ENCODE measurements around the gene SORCS2.

Gene SORCS2

DNA sequence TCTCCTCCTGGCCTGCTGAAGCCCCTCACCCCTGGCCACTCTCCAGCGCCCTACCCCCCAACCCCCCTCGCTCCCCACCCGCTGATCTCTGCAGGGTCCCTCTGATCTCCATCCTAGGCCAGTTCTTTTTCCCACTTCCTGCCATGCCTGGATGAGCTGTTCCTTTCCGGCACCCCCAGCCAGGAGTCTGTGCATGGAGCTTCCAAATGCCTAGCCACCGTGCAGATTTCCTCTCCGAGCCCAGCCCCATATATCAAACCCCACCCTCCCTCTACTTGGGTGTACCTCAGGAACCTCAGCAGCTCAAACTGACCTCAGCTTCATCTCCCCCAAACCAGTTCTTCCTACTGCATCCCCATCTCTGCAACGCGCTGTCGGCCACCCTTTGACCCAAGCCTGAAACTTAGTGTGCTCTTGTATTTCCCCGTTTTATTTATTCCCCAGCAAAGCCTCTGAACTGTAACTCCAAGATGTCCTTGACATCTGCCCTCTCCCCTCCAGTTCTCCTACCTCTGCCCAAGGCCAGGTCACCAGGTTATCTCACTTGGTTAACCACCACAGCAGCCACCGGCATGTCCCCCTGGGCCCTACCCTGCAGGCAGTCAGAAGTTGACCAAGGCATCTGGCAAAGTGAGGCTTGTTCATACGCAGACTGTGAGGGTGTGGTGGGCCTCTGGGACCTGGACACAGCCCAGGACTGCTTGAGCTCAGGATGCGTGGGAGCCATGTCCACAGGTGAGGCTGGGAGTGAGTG is 437.3 kb downstream of the SORCS2 start:
- H3K27ac Mint-ChIP-seq: no peak overlapping the region
- H3K4me3 Mint-ChIP-seq: no peak overlapping the region
- peaks cover 9% of the 10 kb centered on the region for H3K9me3 Mint-ChIP-seq
- peaks cover 31% of the 10 kb centered on the region for H3K4me1 Mint-ChIP-seq (ENCODE audit: low read depth)
- H3K36me3 Mint-ChIP-seq (ENCODE audit: low read depth): no peaks in the 10 kb centered on the region
- intact Hi-C loops (cut with micrococcal nuclease): no loop called here
- H3K27me3 Mint-ChIP-seq: peaks cover 51% of the 10 kb centered on the region

DNA sequence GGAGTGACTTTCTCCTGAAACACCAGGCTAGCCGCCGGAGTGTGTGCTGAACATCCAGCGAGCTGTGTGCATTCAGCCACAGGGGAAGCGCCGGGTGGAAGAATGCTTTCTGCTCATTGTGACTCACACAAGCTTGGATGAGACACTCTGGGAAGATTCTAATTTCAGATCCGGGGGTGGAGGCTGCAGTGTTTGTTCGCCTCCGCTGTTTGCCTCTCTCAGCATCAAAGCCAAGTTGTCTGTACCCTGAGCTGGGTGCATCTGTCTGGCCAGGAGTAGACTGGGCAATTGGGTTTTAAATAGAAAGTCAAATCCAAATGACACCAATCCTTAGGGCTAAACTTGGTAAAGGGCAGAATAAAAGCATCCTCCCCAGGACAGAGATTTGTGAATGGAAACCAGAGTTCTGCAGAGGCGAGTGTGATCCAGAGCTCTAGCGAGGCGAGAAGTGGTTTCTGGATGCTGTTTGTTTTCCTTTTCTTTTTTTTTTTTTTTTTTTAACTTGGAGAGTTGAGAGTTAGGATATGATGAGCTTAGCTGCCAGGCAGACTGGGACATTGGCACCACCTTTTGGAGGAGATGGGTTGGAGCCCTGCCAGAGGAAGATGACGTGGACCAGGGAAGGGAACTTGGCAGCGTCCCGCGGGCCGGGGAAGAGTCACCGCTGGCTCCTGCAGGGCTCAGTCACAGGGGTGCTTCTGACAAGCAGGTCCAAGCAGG is 438.4 kb downstream of the SORCS2 start:
- peaks cover 9% of the 10 kb centered on the region for H3K9me3 Mint-ChIP-seq
- no peaks in the 10 kb centered on the region for H3K36me3 Mint-ChIP-seq (ENCODE audit: low read depth)
- no peak overlapping the region for H3K27ac Mint-ChIP-seq
- intact Hi-C loops (cut with micrococcal nuclease): no loop called here
- H3K4me3 Mint-ChIP-seq: no peak overlapping the region
- peaks cover 47% of the 10 kb centered on the region for H3K27me3 Mint-ChIP-seq
- H3K4me1 Mint-ChIP-seq (ENCODE audit: low read depth): peaks cover 42% of the 10 kb centered on the region

DNA sequence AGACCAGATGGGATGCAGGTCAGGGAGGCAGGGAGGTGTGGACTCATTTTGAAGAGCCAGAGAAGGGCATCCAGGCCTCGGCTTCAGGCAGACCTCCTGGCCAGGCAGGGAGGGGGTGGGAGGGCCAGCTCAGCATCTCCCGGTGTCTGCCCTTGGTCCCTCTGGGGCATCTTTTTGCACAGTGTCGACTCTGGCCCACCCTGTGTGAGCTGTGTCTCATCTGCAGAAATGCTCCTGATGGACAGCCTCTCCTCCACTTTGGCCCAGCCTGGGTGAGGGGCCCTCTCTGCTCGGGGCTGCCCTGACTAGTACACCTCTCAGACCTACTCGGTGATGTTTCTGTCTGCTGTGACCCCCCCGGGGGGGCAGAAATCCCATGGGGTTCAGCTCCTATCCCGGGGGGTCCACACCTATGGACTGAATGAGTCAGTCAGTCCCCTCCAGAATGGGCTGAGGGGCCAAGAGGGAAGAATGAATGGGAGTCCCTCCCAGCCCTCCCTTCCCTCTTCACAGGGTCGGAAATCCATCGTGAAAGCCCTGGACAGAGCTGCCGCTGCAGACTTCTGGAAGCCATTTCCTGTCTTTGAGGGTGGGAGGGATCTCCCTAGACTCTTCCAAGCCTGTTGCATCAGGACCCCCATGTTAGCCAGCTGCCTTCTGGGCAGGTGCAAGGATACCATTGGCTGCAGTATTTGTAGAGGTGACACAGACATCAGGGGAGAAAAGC is 439.1 kb downstream of the SORCS2 start:
- Mint-ChIP-seq H3K4me3 (no peak overlapping the region), H3K36me3 (ENCODE audit: low read depth) (no peaks in the 10 kb centered on the region), H3K9me3 (peaks cover 9% of the 10 kb centered on the region), H3K27me3 (peaks cover 49% of the 10 kb centered on the region), H3K4me1 (ENCODE audit: low read depth) (peaks cover 48% of the 10 kb centered on the region), H3K27ac (no peak overlapping the region)
- intact Hi-C loops (cut with micrococcal nuclease): no loop called here

DNA sequence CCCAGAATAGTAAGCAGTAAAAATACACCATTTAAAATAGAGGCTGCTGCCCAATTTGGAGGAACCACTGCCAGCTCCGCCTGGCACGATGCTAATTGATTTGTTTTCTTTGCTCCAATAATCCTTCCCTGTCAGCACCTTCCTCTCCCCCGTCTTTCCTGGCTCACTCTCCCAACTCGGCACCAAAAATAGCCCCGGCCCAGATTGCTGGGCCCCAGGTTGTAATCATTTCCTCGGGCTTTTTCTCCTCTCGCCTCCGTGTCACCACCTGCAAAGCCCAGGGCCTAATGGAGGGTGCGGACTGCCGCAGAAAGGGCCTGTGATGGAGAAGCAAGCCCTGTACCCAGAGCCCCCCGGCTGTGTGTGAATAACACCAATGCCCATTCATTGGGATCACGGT is 440.0 kb downstream of the SORCS2 start:
- Mint-ChIP-seq H3K9me3 (peaks cover 9% of the 10 kb centered on the region), H3K27ac (no peak overlapping the region), H3K27me3 (peaks cover 49% of the 10 kb centered on the region), H3K4me3 (no peak overlapping the region), H3K4me1 (ENCODE audit: low read depth) (peaks cover 48% of the 10 kb centered on the region), H3K36me3 (ENCODE audit: low read depth) (no peaks in the 10 kb centered on the region)
- intact Hi-C loops (cut with micrococcal nuclease): no loop called here

DNA sequence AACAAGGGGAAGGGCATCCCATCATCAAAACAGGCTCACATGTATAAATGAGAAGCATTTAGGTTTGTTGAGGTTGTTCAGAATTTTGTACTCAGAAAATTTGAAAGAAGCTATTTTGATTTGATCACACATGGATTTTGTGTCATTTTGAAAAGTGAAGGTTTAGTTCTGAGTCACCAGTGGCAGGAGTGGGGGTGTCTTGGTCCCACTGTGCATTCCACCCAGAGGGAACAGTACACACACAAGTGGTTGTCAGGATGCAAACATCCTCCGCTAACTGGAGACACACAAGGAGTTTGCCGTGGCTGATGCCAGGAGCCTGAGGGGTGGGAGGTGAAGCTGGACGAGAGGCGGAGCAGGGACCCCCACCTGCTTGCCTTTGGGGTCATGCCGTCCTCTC is 440.6 kb downstream of the SORCS2 start:
- H3K27ac Mint-ChIP-seq: no peak overlapping the region
- H3K4me3 Mint-ChIP-seq: no peak overlapping the region
- intact Hi-C loops (cut with micrococcal nuclease): no loop called here
- peaks cover 9% of the 10 kb centered on the region for H3K9me3 Mint-ChIP-seq
- peaks cover 49% of the 10 kb centered on the region for H3K27me3 Mint-ChIP-seq
- H3K4me1 Mint-ChIP-seq (ENCODE audit: low read depth): peaks cover 53% of the 10 kb centered on the region
- no peaks in the 10 kb centered on the region for H3K36me3 Mint-ChIP-seq (ENCODE audit: low read depth)

DNA sequence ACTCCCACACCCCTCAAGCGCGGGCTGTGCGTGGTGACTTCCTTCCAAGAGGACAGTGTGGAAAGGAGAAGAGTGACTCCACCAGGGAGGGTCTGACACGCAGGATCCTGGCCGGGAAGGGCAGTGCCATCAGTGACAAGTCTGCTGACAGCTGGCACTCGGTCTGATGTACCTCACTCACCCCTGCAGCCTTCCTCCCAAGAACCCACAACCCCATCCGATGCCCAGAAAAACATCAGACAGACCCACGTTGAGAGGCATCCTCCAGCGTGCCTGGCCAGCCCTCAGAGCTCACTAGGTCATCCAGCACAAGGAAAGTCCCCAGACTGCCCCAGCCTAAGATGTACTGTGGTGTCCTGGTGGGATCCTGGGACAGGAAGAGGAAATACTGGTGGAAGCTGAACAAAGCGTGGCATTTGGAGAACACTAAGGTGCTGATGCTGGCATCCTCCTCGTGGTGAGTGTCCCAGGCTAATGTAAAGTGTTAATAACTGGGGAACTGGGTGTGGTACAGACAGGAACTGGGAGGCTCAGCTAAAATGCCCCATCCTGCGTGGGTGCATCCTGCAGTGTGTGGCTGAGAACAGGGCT is 442.4 kb downstream of the SORCS2 start:
- H3K27me3 Mint-ChIP-seq: peaks cover 42% of the 10 kb centered on the region
- peak overlapping the region; percentile 28 for H3K27ac Mint-ChIP-seq
- peaks cover 5% of the 10 kb centered on the region for H3K9me3 Mint-ChIP-seq
- H3K4me3 Mint-ChIP-seq: no peak overlapping the region
- H3K4me1 Mint-ChIP-seq (ENCODE audit: low read depth): peaks cover 54% of the 10 kb centered on the region
- no peaks in the 10 kb centered on the region for H3K36me3 Mint-ChIP-seq (ENCODE audit: low read depth)
- intact Hi-C loops (cut with micrococcal nuclease): loop anchor here (2.0 kb wide), 1 partner anchor 14 kb away; no protein-coding TSS in a partner anchor

DNA sequence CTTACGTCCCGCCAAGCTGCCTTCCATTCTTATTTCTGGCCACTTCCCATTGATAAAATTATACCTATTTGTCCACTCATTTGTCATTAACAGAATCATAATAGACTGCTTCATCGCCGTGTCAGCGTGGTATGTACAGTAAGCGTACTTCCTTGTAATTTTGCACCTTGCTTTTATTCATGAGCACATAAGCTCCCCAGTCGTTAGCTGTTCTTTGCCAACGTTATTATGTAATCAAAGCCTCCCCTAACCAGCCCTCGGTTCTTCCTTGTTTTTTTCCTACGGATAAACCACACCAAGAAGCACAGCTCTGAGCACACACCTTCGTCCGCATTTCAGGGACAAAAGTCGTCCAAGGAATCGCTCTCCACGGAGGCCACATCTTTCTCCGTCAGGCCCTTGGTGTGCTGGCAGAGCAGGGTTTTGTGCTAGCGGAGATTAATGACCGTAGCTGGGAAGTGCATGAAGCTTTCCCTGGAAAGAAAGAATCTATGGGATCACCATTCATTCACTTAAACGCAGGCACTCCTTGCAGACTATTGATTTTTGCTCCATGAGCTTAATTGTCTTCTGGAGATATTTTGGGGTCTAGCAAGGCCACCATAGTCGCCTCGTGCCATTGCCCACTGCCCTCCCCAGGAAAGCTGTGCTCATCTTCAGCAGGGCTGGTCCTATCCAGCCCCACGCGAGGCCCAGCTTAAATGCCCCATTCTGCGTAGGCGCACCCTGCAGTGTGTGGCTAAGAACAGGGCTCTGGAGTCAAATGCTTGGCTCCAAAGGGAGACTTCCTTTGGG is 443.3 kb downstream of the SORCS2 start:
- H3K4me1 Mint-ChIP-seq (ENCODE audit: low read depth): peaks cover 51% of the 10 kb centered on the region
- intact Hi-C loops (cut with micrococcal nuclease): loop anchor here (2.0 kb wide), 1 partner anchor 13 kb away; no protein-coding TSS in a partner anchor
- peak overlapping the region; percentile 28 for H3K27ac Mint-ChIP-seq
- no peak overlapping the region for H3K4me3 Mint-ChIP-seq
- peaks cover 41% of the 10 kb centered on the region for H3K27me3 Mint-ChIP-seq
- no peaks in the 10 kb centered on the region for H3K9me3 Mint-ChIP-seq
- no peaks in the 10 kb centered on the region for H3K36me3 Mint-ChIP-seq (ENCODE audit: low read depth)

DNA sequence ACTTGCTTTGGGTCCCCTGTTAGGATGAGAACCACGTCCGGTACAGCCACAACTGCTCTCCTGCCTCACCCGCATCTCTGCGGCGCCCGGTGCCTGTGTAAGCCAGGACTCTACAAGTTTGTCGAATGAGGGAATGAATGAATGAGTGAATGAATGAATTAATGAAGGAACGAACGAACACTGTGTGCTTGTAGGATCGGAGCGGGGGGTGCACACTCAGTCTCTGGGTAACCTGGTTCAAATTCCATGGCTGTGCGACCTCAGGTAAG is 443.8 kb downstream of the SORCS2 start:
- Mint-ChIP-seq H3K9me3 (no peaks in the 10 kb centered on the region), H3K27ac (peak overlapping the region; percentile 23), H3K4me3 (no peak overlapping the region), H3K4me1 (ENCODE audit: low read depth) (peaks cover 45% of the 10 kb centered on the region), H3K27me3 (peaks cover 38% of the 10 kb centered on the region), H3K36me3 (ENCODE audit: low read depth) (no peaks in the 10 kb centered on the region)
- intact Hi-C loops (cut with micrococcal nuclease): no loop called here

DNA sequence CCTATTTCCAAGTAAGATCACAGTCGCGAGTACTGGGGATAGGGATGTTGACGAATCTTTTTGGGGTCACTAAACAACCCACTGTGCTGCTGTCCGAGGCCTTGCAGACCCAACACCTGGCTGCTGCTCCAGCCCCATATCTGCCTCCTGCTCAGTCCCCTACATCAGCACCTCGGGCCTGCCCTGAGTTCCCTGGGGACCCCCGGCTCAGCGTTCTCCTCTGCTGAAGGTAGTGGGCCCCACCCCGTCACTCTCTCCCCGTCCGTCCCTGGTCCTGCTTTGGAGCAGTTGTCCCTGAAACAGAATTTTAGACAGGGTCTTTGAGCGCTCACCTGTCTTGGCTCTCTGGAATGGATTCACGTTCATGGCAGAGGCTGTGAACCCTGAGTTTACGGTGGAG is 444.8 kb downstream of the SORCS2 start:
- Mint-ChIP-seq H3K4me3 (no peak overlapping the region), H3K4me1 (ENCODE audit: low read depth) (peaks cover 41% of the 10 kb centered on the region), H3K27ac (no peak overlapping the region), H3K27me3 (peaks cover 31% of the 10 kb centered on the region), H3K36me3 (ENCODE audit: low read depth) (no peaks in the 10 kb centered on the region), H3K9me3 (no peaks in the 10 kb centered on the region)
- intact Hi-C loops (cut with micrococcal nuclease): no loop called here

DNA sequence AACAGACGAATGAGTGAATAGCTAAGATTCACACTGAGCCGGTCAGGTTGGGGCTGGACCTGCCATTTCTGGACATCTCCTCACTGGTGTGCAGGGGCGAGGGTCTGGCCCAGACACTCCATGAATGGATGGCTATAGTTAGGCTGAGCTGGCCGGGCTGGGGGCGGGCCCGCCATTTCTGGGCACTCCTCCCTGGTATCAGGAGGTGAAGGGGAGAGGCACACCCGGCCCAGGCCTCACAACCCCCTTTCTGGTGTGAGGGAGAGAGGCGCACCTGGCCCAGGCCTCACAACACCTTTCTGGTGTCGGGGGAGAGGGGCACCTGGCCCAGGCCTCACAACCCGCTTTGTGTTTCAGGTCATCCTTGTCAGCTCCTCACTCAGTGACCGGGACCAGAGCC is 445.6 kb downstream of the SORCS2 start:
- H3K27ac Mint-ChIP-seq: no peak overlapping the region
- H3K9me3 Mint-ChIP-seq: no peaks in the 10 kb centered on the region
- H3K36me3 Mint-ChIP-seq (ENCODE audit: low read depth): no peaks in the 10 kb centered on the region
- no peak overlapping the region for H3K4me3 Mint-ChIP-seq
- H3K4me1 Mint-ChIP-seq (ENCODE audit: low read depth): peaks cover 44% of the 10 kb centered on the region
- intact Hi-C loops (cut with micrococcal nuclease): no loop called here
- peaks cover 26% of the 10 kb centered on the region for H3K27me3 Mint-ChIP-seq

DNA sequence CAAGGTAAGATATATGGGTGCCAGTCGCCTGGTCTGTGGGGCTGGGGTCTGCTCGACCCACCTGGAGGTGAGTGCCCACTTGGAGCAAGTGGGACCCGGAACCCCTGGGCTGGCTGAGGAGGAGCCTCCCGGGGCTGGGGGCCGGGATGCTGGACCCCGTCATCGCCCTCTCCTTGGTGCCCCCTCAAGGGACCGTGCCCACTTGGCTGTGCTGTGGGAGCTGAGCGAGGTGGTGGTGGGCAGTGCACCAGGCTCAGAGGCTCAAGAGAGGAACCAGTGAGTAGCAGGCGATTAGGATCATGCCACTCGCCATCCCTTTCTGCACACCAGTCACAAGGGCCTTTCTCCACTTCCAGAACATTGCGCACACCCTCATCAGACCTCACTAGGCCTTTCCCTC is 446.2 kb downstream of the SORCS2 start:
- no peak overlapping the region for H3K27ac Mint-ChIP-seq
- peaks cover 21% of the 10 kb centered on the region for H3K27me3 Mint-ChIP-seq
- intact Hi-C loops (cut with micrococcal nuclease): no loop called here

DNA sequence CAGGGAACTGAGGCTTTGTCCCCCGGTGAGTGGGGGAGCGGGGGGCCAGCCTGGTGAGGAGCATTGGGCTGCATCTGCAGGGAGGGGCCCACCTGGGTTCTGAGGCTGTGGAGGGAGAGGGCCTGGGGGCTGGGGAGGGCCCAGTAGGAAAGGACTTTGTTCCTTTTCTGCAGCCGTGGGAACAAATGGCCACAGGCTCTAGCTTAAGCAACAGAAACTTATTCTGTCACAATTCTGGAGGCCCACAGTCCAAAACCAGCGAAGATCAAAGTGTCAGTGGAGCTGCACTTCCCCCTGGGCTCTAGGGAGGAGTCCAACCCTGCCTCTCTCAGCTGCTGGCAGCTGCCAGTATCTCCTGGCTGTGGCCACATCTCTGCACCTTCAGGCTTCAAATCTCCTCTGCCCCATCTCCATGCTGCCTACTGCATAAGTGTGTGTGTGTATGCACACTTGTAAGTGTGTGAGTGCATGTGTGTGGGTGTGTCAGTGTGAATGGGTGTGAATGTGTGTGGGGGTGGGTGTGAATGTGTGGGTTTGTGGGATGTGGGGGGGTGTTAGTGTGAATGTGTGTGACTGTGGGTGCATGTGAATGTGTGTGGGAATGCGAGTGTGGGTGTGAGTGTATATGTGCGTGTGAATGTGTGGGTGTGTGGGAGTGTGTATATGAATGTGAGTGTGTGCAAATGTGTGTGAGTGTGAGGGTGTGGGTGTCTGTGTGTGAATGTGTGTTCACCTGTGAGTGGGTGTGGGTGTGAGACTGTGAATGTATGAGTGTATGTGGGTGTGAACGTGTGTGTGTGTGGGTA is 446.8 kb downstream of the SORCS2 start:
- Mint-ChIP-seq H3K27me3 (peaks cover 16% of the 10 kb centered on the region), H3K4me3 (no peak overlapping the region), H3K27ac (no peak overlapping the region), H3K9me3 (no peaks in the 10 kb centered on the region), H3K4me1 (ENCODE audit: low read depth) (peaks cover 41% of the 10 kb centered on the region), H3K36me3 (ENCODE audit: low read depth) (no peaks in the 10 kb centered on the region)
- intact Hi-C loops (cut with micrococcal nuclease): no loop called here

More for the DNA sequence above, 446.2 kb downstream of the SORCS2 start:
- no peak overlapping the region for H3K4me3 Mint-ChIP-seq
- peaks cover 47% of the 10 kb centered on the region for H3K4me1 Mint-ChIP-seq (ENCODE audit: low read depth)
- no peaks in the 10 kb centered on the region for H3K9me3 Mint-ChIP-seq
- no peaks in the 10 kb centered on the region for H3K36me3 Mint-ChIP-seq (ENCODE audit: low read depth)

DNA sequence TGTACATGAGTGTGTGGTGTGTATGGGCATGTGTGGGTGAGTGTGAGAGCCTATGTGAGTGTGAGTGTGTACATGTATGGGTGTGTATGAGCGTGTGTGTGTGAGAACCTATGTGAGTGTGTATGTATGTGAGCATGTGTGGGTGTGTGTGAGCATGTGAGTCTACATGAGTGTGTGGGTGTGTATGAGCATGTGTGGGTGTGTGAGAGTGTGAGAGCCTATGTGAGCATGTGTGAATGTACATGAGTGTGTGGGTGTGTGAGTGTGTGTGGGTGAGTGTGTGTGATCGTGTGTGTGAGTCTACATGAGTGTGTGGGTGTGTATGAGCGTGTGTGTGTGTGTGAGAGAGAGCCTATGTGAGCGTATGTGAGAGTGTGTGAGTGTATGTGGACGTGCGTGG is 447.8 kb downstream of the SORCS2 start:
- Mint-ChIP-seq H3K27ac (no peak overlapping the region), H3K4me1 (ENCODE audit: low read depth) (peaks cover 32% of the 10 kb centered on the region), H3K36me3 (ENCODE audit: low read depth) (no peaks in the 10 kb centered on the region), H3K4me3 (no peak overlapping the region), H3K9me3 (no peaks in the 10 kb centered on the region), H3K27me3 (peaks cover 21% of the 10 kb centered on the region)
- intact Hi-C loops (cut with micrococcal nuclease): no loop called here

Data from dendritic cell treated with granulocyte-macrophage colony-stimulating factor and Interleukin-4, amounts not matched to agents 40 ng/mL and 50 ng/mL, for 4 days (primary cell).